ENCODE measurements around the gene QSER1.

Gene QSER1

GRCh38 chr11:32897103-32897502, 4.5 kb downstream of the QSER1 start:
- TF ChIP-seq NFRKB (IDR thresholded peaks at IDR 0.05) (no peak), TARDBP (IDR thresholded peaks at IDR 0.05) (no peak), LEF1 (IDR thresholded peaks at IDR 0.05; ENCODE audit: borderline replicate concordance) (no peak), ZNF384 (IDR thresholded peaks at IDR 0.05) (no peak), CTBP1 (IDR thresholded peaks at IDR 0.05; ENCODE audit: borderline replicate concordance) (no peak), HDGF (IDR thresholded peaks at IDR 0.05; ENCODE audit: borderline replicate concordance) (no peak), PKNOX1 (IDR thresholded peaks at IDR 0.05) (no peak), FOXK2 (IDR thresholded peaks at IDR 0.05) (no peak), BHLHE40 (IDR thresholded peaks at IDR 0.05; ENCODE audit: borderline replicate concordance) (no peak), ELF4 (IDR thresholded peaks at IDR 0.05) (no peak), FOXM1 (IDR thresholded peaks at IDR 0.05; ENCODE audit: borderline replicate concordance) (no peak), SUZ12 (IDR thresholded peaks at IDR 0.05) (no peak), L3MBTL2 (conservative IDR thresholded peaks at IDR 0.05) (no peak), FOXA1 (IDR thresholded peaks at IDR 0.05) (no peak), SP1 (IDR thresholded peaks at IDR 0.05) (no peak), ARNT (IDR thresholded peaks at IDR 0.05) (no peak)
- ChIA-PET CTCF (interaction anchor here (0.9 kb wide), 1 partner anchor 11 kb away, joined by 3 read pairs; no protein-coding TSS in a partner anchor), POLR2A (no interaction called here)
- no peak for DNase-seq (ENCODE audit: extremely low spot score)

GRCh38 chr11:32899438-32899837, 6.8 kb downstream of the QSER1 start:
- CTCF ChIA-PET = no interaction called here

GRCh38 chr11:32902089-32902665, 9.6 kb downstream of the QSER1 start:
- DNase-seq (ENCODE audit: extremely low spot score) = no peak
- POLR2A ChIA-PET = interaction anchor here (0.7 kb wide), 1 partner anchor 10 kb away, joined by 3 read pairs; the partner anchor contains the start of gene QSER1
- CTCF ChIA-PET = interaction anchor here (0.6 kb wide), 1 partner anchor 22 kb away, joined by 3 read pairs; no protein-coding TSS in a partner anchor
- no peak for TF ChIP-seq ELF4 (IDR thresholded peaks at IDR 0.05)
- TF ChIP-seq ARNT (IDR thresholded peaks at IDR 0.05) = no peak
- TF ChIP-seq SP1 (IDR thresholded peaks at IDR 0.05) = no peak
- TF ChIP-seq PKNOX1 (IDR thresholded peaks at IDR 0.05) = no peak
- no peak for TF ChIP-seq NFRKB (IDR thresholded peaks at IDR 0.05)
- no peak for TF ChIP-seq ZNF384 (IDR thresholded peaks at IDR 0.05)
- TF ChIP-seq CTBP1 (IDR thresholded peaks at IDR 0.05; ENCODE audit: borderline replicate concordance) = no peak
- TF ChIP-seq FOXA1 (IDR thresholded peaks at IDR 0.05) = no peak
- TF ChIP-seq TARDBP (IDR thresholded peaks at IDR 0.05) = no peak
- TF ChIP-seq LEF1 (IDR thresholded peaks at IDR 0.05; ENCODE audit: borderline replicate concordance) = no peak
- no peak for TF ChIP-seq FOXM1 (IDR thresholded peaks at IDR 0.05; ENCODE audit: borderline replicate concordance)
- no peak for TF ChIP-seq HDGF (IDR thresholded peaks at IDR 0.05; ENCODE audit: borderline replicate concordance)

More at GRCh38 chr11:32899438-32899837, 6.8 kb downstream of the QSER1 start:
- DNase-seq (ENCODE audit: extremely low spot score) = no peak
- POLR2A ChIA-PET = no interaction called here
- no peak for TF ChIP-seq FOXM1 (IDR thresholded peaks at IDR 0.05; ENCODE audit: borderline replicate concordance)
- no peak for TF ChIP-seq ELF4 (IDR thresholded peaks at IDR 0.05)
- no peak for TF ChIP-seq BHLHE40 (IDR thresholded peaks at IDR 0.05; ENCODE audit: borderline replicate concordance)
- TF ChIP-seq SUZ12 (IDR thresholded peaks at IDR 0.05) = no peak
- no peak for TF ChIP-seq L3MBTL2 (conservative IDR thresholded peaks at IDR 0.05)
- TF ChIP-seq PKNOX1 (IDR thresholded peaks at IDR 0.05) = no peak
- no peak for TF ChIP-seq TARDBP (IDR thresholded peaks at IDR 0.05)
- TF ChIP-seq CTBP1 (IDR thresholded peaks at IDR 0.05; ENCODE audit: borderline replicate concordance) = no peak
- TF ChIP-seq FOXK2 (IDR thresholded peaks at IDR 0.05) = no peak
- TF ChIP-seq HDGF (IDR thresholded peaks at IDR 0.05; ENCODE audit: borderline replicate concordance) = no peak
- no peak for TF ChIP-seq ARNT (IDR thresholded peaks at IDR 0.05)
- TF ChIP-seq SP1 (IDR thresholded peaks at IDR 0.05) = no peak
- TF ChIP-seq NFRKB (IDR thresholded peaks at IDR 0.05) = no peak
- no peak for TF ChIP-seq ZNF384 (IDR thresholded peaks at IDR 0.05)
- no peak for TF ChIP-seq FOXA1 (IDR thresholded peaks at IDR 0.05)
- no peak for TF ChIP-seq LEF1 (IDR thresholded peaks at IDR 0.05; ENCODE audit: borderline replicate concordance)

GRCh38 chr11:32905028-32905667, 12.5 kb downstream of the QSER1 start:
- ChIA-PET CTCF (interaction anchor here (0.6 kb wide), 1 partner anchor 417 kb away, joined by 7 read pairs; no protein-coding TSS in a partner anchor), POLR2A (interaction anchor here (1.2 kb wide), 1 partner anchor 12 kb away, joined by 5 read pairs; the partner anchor contains the start of gene QSER1)
- DNase-seq (ENCODE audit: extremely low spot score) = no peak
- TF ChIP-seq FOXA1 (IDR thresholded peaks at IDR 0.05) = no peak
- no peak for TF ChIP-seq ELF4 (IDR thresholded peaks at IDR 0.05)
- no peak for TF ChIP-seq HDGF (IDR thresholded peaks at IDR 0.05; ENCODE audit: borderline replicate concordance)
- TF ChIP-seq ZNF384 (IDR thresholded peaks at IDR 0.05) = no peak
- no peak for TF ChIP-seq TARDBP (IDR thresholded peaks at IDR 0.05)
- TF ChIP-seq FOXK2 (IDR thresholded peaks at IDR 0.05) = no peak
- TF ChIP-seq SUZ12 (IDR thresholded peaks at IDR 0.05) = no peak
- TF ChIP-seq CTBP1 (IDR thresholded peaks at IDR 0.05; ENCODE audit: borderline replicate concordance) = no peak
- TF ChIP-seq FOXM1 (IDR thresholded peaks at IDR 0.05; ENCODE audit: borderline replicate concordance) = no peak
- no peak for TF ChIP-seq NFRKB (IDR thresholded peaks at IDR 0.05)
- no peak for TF ChIP-seq BHLHE40 (IDR thresholded peaks at IDR 0.05; ENCODE audit: borderline replicate concordance)
- TF ChIP-seq L3MBTL2 (conservative IDR thresholded peaks at IDR 0.05) = no peak
- TF ChIP-seq SP1 (IDR thresholded peaks at IDR 0.05) = no peak
- TF ChIP-seq LEF1 (IDR thresholded peaks at IDR 0.05; ENCODE audit: borderline replicate concordance) = no peak
- no peak for TF ChIP-seq ARNT (IDR thresholded peaks at IDR 0.05)
- TF ChIP-seq PKNOX1 (IDR thresholded peaks at IDR 0.05) = no peak

Measured in HEK293T (cell line).